A549 (cell line): ENCODE measurements around the gene NUTF2.

Source experiments
- CHD4 ChIP-seq: fragments of 200-600 bp; sonication (generic); IDR thresholded peaks from 2 replicates; pipeline ENCODE4 v1.6.1; 2016; ENCODE audit warnings: antibody characterized with exemption, mild to moderate bottlenecking, borderline replicate concordance
- CTCF ChIP-seq: fragments of >200 bp; sonication (Bioruptor Twin); formaldehyde crosslinking; IDR thresholded peaks from 3 replicates; pipeline ENCODE4 v1.5.1; 2016
- EHMT2 ChIP-seq: fragments of 200-600 bp; sonication (generic); IDR thresholded peaks from 2 replicates; pipeline ENCODE4 v1.6.1; 2016; ENCODE audit warnings: antibody characterized with exemption, low read depth, mild to moderate bottlenecking, moderate library complexity
- EP300 ChIP-seq, 2 experiments: fragments of >200 bp; sonication (Bioruptor Twin); formaldehyde crosslinking; IDR thresholded peaks; 2 replicates in 1 of 2; 3 replicates in 1 of 2; pipeline ENCODE4 v1.6.1; 2016 to 2017
- KDM5A ChIP-seq: fragments of 200-600 bp; sonication (generic); IDR thresholded peaks from 2 replicates; pipeline ENCODE4 v1.6.1; 2016; ENCODE audit warnings: antibody characterized with exemption, mild to moderate bottlenecking
- MAX ChIP-seq: IDR thresholded peaks from 2 replicates; pipeline ENCODE4 v1.6.1; 2012
- MYC ChIP-seq: IDR thresholded peaks from 2 replicates; pipeline ENCODE4 v1.6.1; 2012; ENCODE audit warnings: mild to moderate bottlenecking, inconsistent platforms, low read length, improper control_type of control experiment, borderline replicate concordance
- POLR2A ChIP-seq: IDR thresholded peaks from 2 replicates; pipeline ENCODE4 v1.6.1; 2012; ENCODE audit warnings: mild to moderate bottlenecking, low read length
- TP53 ChIP-seq: fragments of 250-450 bp; sonication (Bioruptor Pico); IDR thresholded peaks from 2 replicates; pipeline ENCODE4 v1.5.0; 2021; ENCODE audit warnings: mild to moderate bottlenecking, moderate library complexity

GRCh38 chr16:67874372-67874771 lies 27.6 kb downstream of the NUTF2 start:
- no peak for TF ChIP-seq CTCF
- no peak for TF ChIP-seq TP53 (CRISPR knock-in tag)
- TF ChIP-seq MYC = no peak
- TF ChIP-seq MAX = no peak
- no peak for TF ChIP-seq KDM5A
- TF ChIP-seq EHMT2 = no peak
- TF ChIP-seq POLR2A = no peak
- TF ChIP-seq EP300 (IDR thresholded peaks at IDR 0.05) = no peak
- TF ChIP-seq CHD4 = no peak
